Measurements from ENCODE around the gene SLC13A3. TPM values are rescaled to one million over a fixed set of nuclear protein-coding genes. Genes with fewer than 3 reads are reported as not detected.

The SLC13A3 gene
- total and polyA plus RNA-seq, 9 donors, result 0.36 to 7.1 (median 4.6) TPM

GRCh38 chr20:46699651-46700359 is 48.5 kb upstream of the SLC13A3 start:
- Histone ChIP-seq H3K4me3 (no peak overlapping the region), H3K36me3 (no peaks in the 10 kb centered on the region), H3K4me1 (ENCODE audit: insufficient read depth) (no peaks in the 10 kb centered on the region), H3K9me3 (no peaks in the 10 kb centered on the region), H3K27me3 (no peaks in the 10 kb centered on the region), H3K27ac (no peak overlapping the region)
- intact Hi-C loops (cut with DNase I), result no loop called here
- no peak for DNase-seq
- no peak for TF ChIP-seq POLR2A (IDR thresholded peaks at IDR 0.05)
- no peak for TF ChIP-seq EP300 (IDR thresholded peaks at IDR 0.05)
- no peak for TF ChIP-seq CTCF (IDR thresholded peaks at IDR 0.05)
- WGBS, 3 donors, result 43 to 51% (median 48%) methylated on average over 12 of the region's 12 CpGs

- H3K27ac ChIP-seq, result no peak overlapping the region
- TF ChIP-seq EP300 (IDR thresholded peaks at IDR 0.05) (no peak), CTCF (IDR thresholded peaks at IDR 0.05) (no peak), POLR2A (IDR thresholded peaks at IDR 0.05) (no peak)
- intact Hi-C loops (cut with DNase I), result no loop called here
- no peak for DNase-seq
- WGBS, 3 donors, result 80 to 86% (median 80%) methylated on average over 2 of the region's 2 CpGs
- no peaks in the 10 kb centered on the region for H3K4me1 ChIP-seq (ENCODE audit: insufficient read depth)
- no peaks in the 10 kb centered on the region for H3K9me3 ChIP-seq
- no peaks in the 10 kb centered on the region for H3K27me3 ChIP-seq
- H3K36me3 ChIP-seq, result no peaks in the 10 kb centered on the region
- H3K4me3 ChIP-seq, result no peak overlapping the region
Measured at GRCh38 chr20:46698788-46699187, 47.5 kb upstream of the SLC13A3 start.

GRCh38 chr20:46696791-46697279 is 45.6 kb upstream of the SLC13A3 start:
- H3K27me3 ChIP-seq, result no peaks in the 10 kb centered on the region
- no peaks in the 10 kb centered on the region for H3K36me3 ChIP-seq
- no peaks in the 10 kb centered on the region for H3K9me3 ChIP-seq
- TF ChIP-seq EP300 (IDR thresholded peaks at IDR 0.05) (no peak), POLR2A (IDR thresholded peaks at IDR 0.05) (no peak), CTCF (IDR thresholded peaks at IDR 0.05) (no peak)
- WGBS, 3 donors, result 76 to 82% (median 77%) methylated on average over 3 of the region's 3 CpGs
- H3K4me3 ChIP-seq, result no peak overlapping the region
- DNase-seq, result no peak
- H3K4me1 ChIP-seq (ENCODE audit: insufficient read depth), result no peaks in the 10 kb centered on the region
- no peak overlapping the region for H3K27ac ChIP-seq
- intact Hi-C loops (cut with DNase I), result no loop called here

- 30 to 36% (median 33%) methylated on average over 3 of the region's 3 CpGs for WGBS, 3 donors
- intact Hi-C loops (cut with DNase I), result no loop called here
- DNase-seq, result no peak
- Histone ChIP-seq H3K9me3 (no peaks in the 10 kb centered on the region), H3K27me3 (no peaks in the 10 kb centered on the region), H3K36me3 (no peaks in the 10 kb centered on the region), H3K27ac (no peak overlapping the region), H3K4me1 (ENCODE audit: insufficient read depth) (no peaks in the 10 kb centered on the region), H3K4me3 (no peak overlapping the region)
- TF ChIP-seq EP300 (IDR thresholded peaks at IDR 0.05), result no peak
Measured at GRCh38 chr20:46695892-46696291, 44.6 kb upstream of the SLC13A3 start.

GRCh38 chr20:46694484-46694883 is 43.2 kb upstream of the SLC13A3 start:
- intact Hi-C loops (cut with DNase I), result no loop called here
- H3K27me3 ChIP-seq, result no peaks in the 10 kb centered on the region
- no peak overlapping the region for H3K27ac ChIP-seq
- 45 to 52% (median 47%) methylated on average over 2 of the region's 2 CpGs for WGBS, 3 donors
- no peak for TF ChIP-seq POLR2A (IDR thresholded peaks at IDR 0.05)
- TF ChIP-seq EP300 (IDR thresholded peaks at IDR 0.05), result no peak
- TF ChIP-seq CTCF (IDR thresholded peaks at IDR 0.05), result no peak
- H3K9me3 ChIP-seq, result no peaks in the 10 kb centered on the region
- DNase-seq, result no peak
- no peak overlapping the region for H3K4me3 ChIP-seq
- H3K4me1 ChIP-seq (ENCODE audit: insufficient read depth), result no peaks in the 10 kb centered on the region
- H3K36me3 ChIP-seq, result no peaks in the 10 kb centered on the region

All from ovary (tissue), 9 donors.